GM12878 (cell line): Measurements from ENCODE around the gene ROBO1. TPM values are rescaled to one million over a fixed set of nuclear protein-coding genes. Genes with fewer than 3 reads are reported as not detected.

ENCODE experiments used
- CEBPZ ChIP-seq: fragments of 150-350 bp; IDR thresholded peaks from 2 replicates; pipeline ENCODE4 v1.6.1; 2016; ENCODE audit warnings: low read depth, low read length
- E4F1 ChIP-seq: fragments of 450-650 bp; IDR thresholded peaks from 2 replicates; pipeline ENCODE4 v1.6.1; 2018; ENCODE audit warnings: borderline replicate concordance, mild to moderate bottlenecking; ENCODE audit not compliant: partially characterized antibody
- EP300 ChIP-seq, 2 experiments: fragments of 150-350 bp in 1 of 2; IDR thresholded peaks; 2 replicates each; pipeline ENCODE4 v1.6.1; 2011 to 2012; ENCODE audit warnings: low read depth in 2 of 2, low read length in 2 of 2, borderline replicate concordance in 1 of 2, improper control_type of control experiment in 1 of 2, inconsistent platforms in 1 of 2; ENCODE audit not compliant: control insufficient read depth in 1 of 2
- IRF3 ChIP-seq: fragments of 450-650 bp; IDR thresholded peaks from 2 replicates; pipeline ENCODE4 v1.6.1; 2014; ENCODE audit warnings: mild to moderate bottlenecking
- TCF12 ChIP-seq: IDR thresholded peaks from 2 replicates; pipeline ENCODE4 v1.6.1; 2011; ENCODE audit warnings: low read depth, mild to moderate bottlenecking, low read length
- polyA plus RNA-seq, 11 experiments: library from polyadenylated mRNA; depleted of rRNA in 4 of 11; unstranded in 6 of 11; stranded (reverse) in 5 of 11; fragments of >200 nt; fragmentation: Nextera tagmentation in 4 of 11; fragmentation: Illumina TruSeq in 1 of 11; extraction: Ambion mirVana in 4 of 11; extraction: Trizol in 1 of 11; gene quantifications; 1 replicate in 1 of 11; 2 replicates in 10 of 11; pipeline versions ENCODE4 v1.2.1 to v1.2.3, GENCODE V29; 2011 to 2016; ENCODE audit warnings: inconsistent platforms in 2 of 11, missing spikeins in 2 of 11, low read depth in 1 of 11
- total RNA-seq, 4 experiments: library from RNA; depleted of rRNA in 3 of 4; stranded (reverse); fragments of >200 nt in 3 of 4; fragmentation: Illumina TruSeq in 1 of 4; extraction: Trizol in 1 of 4; gene quantifications; 2 replicates each; pipeline versions ENCODE4 v1.2.1 to v1.2.3, GENCODE V29; 2013 to 2021

Gene ROBO1
- total and polyA plus RNA-seq, 10 of the 15 experiments (the other 5 are each of a cell fraction or from before 2014, with no cell fraction given) = 0.29 to 46.5 (median 1.2) TPM

- TF ChIP-seq IRF3 = no peak
- no peak for TF ChIP-seq E4F1
- TF ChIP-seq TCF12 = no peak
- TF ChIP-seq CEBPZ = no peak
- no peak for TF ChIP-seq EP300 (IDR thresholded peaks at IDR 0.05; ENCODE audit: borderline replicate concordance in 1 of 2, control insufficient read depth in 1 of 2, low read depth in 2 of 2, low read length in 2 of 2)
- TF ChIP-seq, all 136 proteins: peak for 0
These were observed 840.0 kb downstream of the ROBO1 start (continued) for GRCh38 chr3:78927759-78928158.
